GM12892 (cell line): ENCODE measurements around the gene ALKBH6.

ENCODE experiments used
- POLR2A ChIP-seq: IDR thresholded peaks from 2 replicates; pipeline ENCODE4 v1.6.1; 2011; ENCODE audit warnings: low read depth, low read length, control low read depth
- POLR2AphosphoS5 ChIP-seq: IDR thresholded peaks from 2 replicates; pipeline ENCODE4 v1.6.1; 2011; ENCODE audit warnings: low read depth, low read length, control low read depth

DNA sequence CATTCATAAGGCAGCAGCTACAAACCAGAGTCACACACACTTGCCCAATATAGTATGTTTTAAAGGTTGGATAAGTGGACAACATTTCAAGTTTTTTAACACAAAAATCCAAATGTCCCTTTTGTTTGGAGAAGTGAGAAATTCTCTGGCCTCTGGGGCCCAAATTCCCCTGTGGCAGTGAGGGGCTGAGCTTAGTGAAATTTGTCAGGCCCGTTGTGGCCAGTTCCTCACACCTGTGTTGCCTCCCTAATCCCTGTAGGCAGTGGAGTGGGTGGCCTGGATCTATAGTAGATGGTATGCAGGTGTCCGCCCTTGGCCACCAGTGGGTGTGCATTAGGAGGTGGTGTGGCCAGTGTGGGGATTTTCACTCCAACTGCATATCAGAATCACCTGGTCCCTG is 47.4 kb upstream of the ALKBH6 start:
- TF ChIP-seq POLR2A (no peak), POLR2AphosphoS5 (no peak)
